ENCODE measurements around the gene SLC12A5. TPM values are rescaled to one million over a fixed set of nuclear protein-coding genes. Genes with fewer than 3 reads are reported as not detected.

SLC12A5 gene
- total RNA-seq, 1 donor from 2014 or later = 10.4 TPM

DNA sequence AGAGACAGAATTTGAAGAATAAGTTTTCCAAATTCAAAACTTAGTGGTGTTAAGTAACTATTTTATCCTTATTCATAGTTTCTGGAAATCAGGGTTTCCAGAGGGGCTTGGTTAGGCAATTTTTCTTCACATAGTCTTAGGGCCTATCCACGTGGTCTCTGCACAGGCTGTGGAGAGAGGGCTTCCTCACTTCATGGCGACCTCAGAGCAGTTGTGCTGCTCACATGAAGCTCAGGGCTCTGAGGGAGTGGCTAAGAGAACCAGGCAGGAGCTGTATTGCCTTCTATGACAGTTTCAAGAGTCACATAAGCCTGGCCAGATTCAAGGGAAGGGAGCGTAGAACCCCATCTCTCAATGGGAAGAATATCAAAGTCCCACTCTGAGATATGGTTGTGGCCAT lies 75.2 kb downstream of the SLC12A5 start:
- Mint-ChIP-seq H3K36me3 (ENCODE audit: unreplicated experiment) (peaks cover 11% of the 10 kb centered on the region), H3K9me3 (ENCODE audit: unreplicated experiment) (peaks cover 3% of the 10 kb centered on the region), H3K4me1 (ENCODE audit: low read depth, unreplicated experiment) (no peaks in the 10 kb centered on the region), H3K4me3 (ENCODE audit: unreplicated experiment) (no peak overlapping the region), H3K27ac (ENCODE audit: unreplicated experiment) (no peak overlapping the region), H3K27me3 (ENCODE audit: unreplicated experiment) (peaks cover 2% of the 10 kb centered on the region)
- TF ChIP-seq, protein P1, sequence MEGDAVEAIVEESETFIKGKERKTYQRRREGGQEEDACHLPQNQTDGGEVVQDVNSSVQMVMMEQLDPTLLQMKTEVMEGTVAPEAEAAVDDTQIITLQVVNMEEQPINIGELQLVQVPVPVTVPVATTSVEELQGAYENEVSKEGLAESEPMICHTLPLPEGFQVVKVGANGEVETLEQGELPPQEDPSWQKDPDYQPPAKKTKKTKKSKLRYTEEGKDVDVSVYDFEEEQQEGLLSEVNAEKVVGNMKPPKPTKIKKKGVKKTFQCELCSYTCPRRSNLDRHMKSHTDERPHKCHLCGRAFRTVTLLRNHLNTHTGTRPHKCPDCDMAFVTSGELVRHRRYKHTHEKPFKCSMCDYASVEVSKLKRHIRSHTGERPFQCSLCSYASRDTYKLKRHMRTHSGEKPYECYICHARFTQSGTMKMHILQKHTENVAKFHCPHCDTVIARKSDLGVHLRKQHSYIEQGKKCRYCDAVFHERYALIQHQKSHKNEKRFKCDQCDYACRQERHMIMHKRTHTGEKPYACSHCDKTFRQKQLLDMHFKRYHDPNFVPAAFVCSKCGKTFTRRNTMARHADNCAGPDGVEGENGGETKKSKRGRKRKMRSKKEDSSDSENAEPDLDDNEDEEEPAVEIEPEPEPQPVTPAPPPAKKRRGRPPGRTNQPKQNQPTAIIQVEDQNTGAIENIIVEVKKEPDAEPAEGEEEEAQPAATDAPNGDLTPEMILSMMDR (IDR thresholded peaks at IDR 0.05; ENCODE audit: partially characterized antibody, unreplicated experiment) = no peak
- no peak for DNase-seq

- Mint-ChIP-seq H3K9me3 (ENCODE audit: unreplicated experiment) (peaks cover 1% of the 10 kb centered on the region), H3K27me3 (ENCODE audit: unreplicated experiment) (peaks cover 4% of the 10 kb centered on the region), H3K36me3 (ENCODE audit: unreplicated experiment) (peaks cover 6% of the 10 kb centered on the region), H3K4me1 (ENCODE audit: low read depth, unreplicated experiment) (peaks cover 6% of the 10 kb centered on the region), H3K4me3 (ENCODE audit: unreplicated experiment) (no peak overlapping the region), H3K27ac (ENCODE audit: unreplicated experiment) (no peak overlapping the region)
- TF ChIP-seq, protein P1 (IDR thresholded peaks at IDR 0.05; ENCODE audit: partially characterized antibody, unreplicated experiment) = no peak
- DNase-seq = no peak
Measured at GRCh38 chr20:46107061-46107460, 78.0 kb downstream of the SLC12A5 start.

DNA sequence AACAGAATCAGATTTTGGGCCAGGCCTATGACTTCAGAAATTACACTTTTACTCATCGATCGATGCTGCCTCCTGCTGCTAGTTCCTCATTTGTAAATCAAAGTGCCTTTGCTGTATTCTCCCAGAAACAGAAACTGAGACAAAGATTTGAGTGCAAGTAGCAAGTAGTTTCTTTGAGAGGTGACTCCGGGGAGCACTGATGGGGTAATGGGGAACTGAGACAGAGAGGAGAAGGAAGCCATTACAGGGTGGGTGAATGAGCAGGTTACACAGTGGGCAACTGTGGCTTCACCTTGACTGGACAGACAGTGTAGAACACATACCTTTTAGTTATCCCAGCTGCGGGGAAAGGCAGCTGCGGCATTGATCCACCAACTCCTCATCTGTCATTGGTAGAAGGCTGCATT lies 79.4 kb downstream of the SLC12A5 start:
- H3K4me3 Mint-ChIP-seq (ENCODE audit: unreplicated experiment) = no peak overlapping the region
- TF ChIP-seq, protein P1 (IDR thresholded peaks at IDR 0.05; ENCODE audit: partially characterized antibody, unreplicated experiment) = no peak
- no peak for DNase-seq
- peaks cover 2% of the 10 kb centered on the region for H3K9me3 Mint-ChIP-seq (ENCODE audit: unreplicated experiment)
- H3K4me1 Mint-ChIP-seq (ENCODE audit: low read depth, unreplicated experiment) = peaks cover 6% of the 10 kb centered on the region
- H3K27me3 Mint-ChIP-seq (ENCODE audit: unreplicated experiment) = peaks cover 4% of the 10 kb centered on the region
- H3K27ac Mint-ChIP-seq (ENCODE audit: unreplicated experiment) = no peak overlapping the region
- no peaks in the 10 kb centered on the region for H3K36me3 Mint-ChIP-seq (ENCODE audit: unreplicated experiment)

GRCh38 chr20:46108976-46109375 lies 80.0 kb downstream of the SLC12A5 start:
- H3K27ac Mint-ChIP-seq (ENCODE audit: unreplicated experiment) = no peak overlapping the region
- H3K27me3 Mint-ChIP-seq (ENCODE audit: unreplicated experiment) = peaks cover 4% of the 10 kb centered on the region
- peaks cover 3% of the 10 kb centered on the region for H3K9me3 Mint-ChIP-seq (ENCODE audit: unreplicated experiment)
- DNase-seq = no peak
- TF ChIP-seq, protein P1 (IDR thresholded peaks at IDR 0.05; ENCODE audit: partially characterized antibody, unreplicated experiment) = no peak
- peaks cover 6% of the 10 kb centered on the region for H3K4me1 Mint-ChIP-seq (ENCODE audit: low read depth, unreplicated experiment)
- no peak overlapping the region for H3K4me3 Mint-ChIP-seq (ENCODE audit: unreplicated experiment)
- no peaks in the 10 kb centered on the region for H3K36me3 Mint-ChIP-seq (ENCODE audit: unreplicated experiment)

Other genes with a start within 250 kb of the SLC12A5 start
- gene WFDC3, start 237.3 kb upstream of the SLC12A5 start, total RNA-seq (ENCODE audit: unreplicated experiment) = not detected
- gene DNTTIP1, start 237.3 kb upstream of the SLC12A5 start, total RNA-seq (ENCODE audit: unreplicated experiment) = 27.0 TPM
- gene UBE2C, start 216.6 kb upstream of the SLC12A5 start, total RNA-seq (ENCODE audit: unreplicated experiment) = 33.0 TPM
- 0.64 TPM for gene TNNC2, start 201.9 kb upstream of the SLC12A5 start, total RNA-seq (ENCODE audit: unreplicated experiment)
- gene SNX21, start 195.4 kb upstream of the SLC12A5 start, total RNA-seq (ENCODE audit: unreplicated experiment) = 10.2 TPM
- 33.8 TPM for gene ACOT8, start 171.8 kb upstream of the SLC12A5 start, total RNA-seq (ENCODE audit: unreplicated experiment)
- gene ZSWIM3, start 171.6 kb upstream of the SLC12A5 start, total RNA-seq (ENCODE audit: unreplicated experiment) = 7.9 TPM
- 10.2 TPM for gene ZSWIM1, start 148.0 kb upstream of the SLC12A5 start, total RNA-seq (ENCODE audit: unreplicated experiment)
- 1.2 TPM for gene SPATA25, start 141.6 kb upstream of the SLC12A5 start, total RNA-seq (ENCODE audit: unreplicated experiment)
- gene NEURL2, start 138.0 kb upstream of the SLC12A5 start, total RNA-seq (ENCODE audit: unreplicated experiment) = 3.5 TPM
- 63.7 TPM for gene CTSA, start 137.9 kb upstream of the SLC12A5 start, total RNA-seq (ENCODE audit: unreplicated experiment)
- 29.7 TPM for gene PLTP, start 117.1 kb upstream of the SLC12A5 start, total RNA-seq (ENCODE audit: unreplicated experiment)
- 37.6 TPM for gene PCIF1, start 94.5 kb upstream of the SLC12A5 start, total RNA-seq (ENCODE audit: unreplicated experiment)
- gene ZNF335, start 57.0 kb upstream of the SLC12A5 start, total RNA-seq (ENCODE audit: unreplicated experiment) = 23.1 TPM
- gene MMP9, start 20.3 kb upstream of the SLC12A5 start, total RNA-seq (ENCODE audit: unreplicated experiment) = 0.17 TPM
- 42.9 TPM for gene NCOA5, start 60.7 kb downstream of the SLC12A5 start, total RNA-seq (ENCODE audit: unreplicated experiment)
- gene CD40, start 89.1 kb downstream of the SLC12A5 start, total RNA-seq (ENCODE audit: unreplicated experiment) = 1.2 TPM